ENCODE measurements around the gene ANKRD11.
"Not testable (repeated sequence)": the region's sequence is repeated elsewhere in the genome, so short reads cannot be mapped to it uniquely, and the experiment has no call there.

ANKRD11 gene

GRCh38 chr16:89450537-89450936 lies 39.8 kb downstream of the ANKRD11 start:
- no peak for DNase-seq (ENCODE audit: low read depth)

GRCh38 chr16:89449726-89450335 lies 40.5 kb downstream of the ANKRD11 start:
- peak; percentile 27 for DNase-seq (ENCODE audit: low read depth)

- no peak for DNase-seq (ENCODE audit: low read depth)
Observed at GRCh38 chr16:89448656-89449055, 41.7 kb downstream of the ANKRD11 start.

GRCh38 chr16:89446975-89447293 lies 43.4 kb downstream of the ANKRD11 start:
- DNase-seq (ENCODE audit: low read depth), result no peak

GRCh38 chr16:89446136-89446974 lies 44.0 kb downstream of the ANKRD11 start:
- DNase-seq (ENCODE audit: low read depth), result no peak

GRCh38 chr16:89445166-89445565 lies 45.2 kb downstream of the ANKRD11 start:
- no peak for DNase-seq (ENCODE audit: low read depth)

GRCh38 chr16:89444728-89445127 lies 45.6 kb downstream of the ANKRD11 start:
- no peak for DNase-seq (ENCODE audit: low read depth)

GRCh38 chr16:89444151-89444723 lies 46.1 kb downstream of the ANKRD11 start:
- no peak for DNase-seq (ENCODE audit: low read depth)

- DNase-seq (ENCODE audit: low read depth), result no peak
Observed at GRCh38 chr16:89443727-89444084, 46.7 kb downstream of the ANKRD11 start.

- peak; percentile 79 for DNase-seq (ENCODE audit: low read depth)
Observed at GRCh38 chr16:89442990-89443726, 47.2 kb downstream of the ANKRD11 start.

- DNase-seq (ENCODE audit: low read depth), result no peak
Observed at GRCh38 chr16:89442588-89442987, 47.8 kb downstream of the ANKRD11 start.

GRCh38 chr16:89439659-89440058 lies 50.7 kb downstream of the ANKRD11 start:
- no peak for DNase-seq (ENCODE audit: low read depth)

GRCh38 chr16:89437991-89438390 lies 52.4 kb downstream of the ANKRD11 start:
- no peak for DNase-seq (ENCODE audit: low read depth)

- no peak for DNase-seq (ENCODE audit: low read depth)
Observed at GRCh38 chr16:89437251-89437987, 52.9 kb downstream of the ANKRD11 start.

GRCh38 chr16:89436366-89436765 lies 54.0 kb downstream of the ANKRD11 start:
- DNase-seq (ENCODE audit: low read depth), result no peak

GRCh38 chr16:89435059-89435458 lies 55.3 kb downstream of the ANKRD11 start:
- DNase-seq (ENCODE audit: low read depth), result not testable (repeated sequence)

- DNase-seq (ENCODE audit: low read depth), result no peak
Observed at GRCh38 chr16:89434490-89434889, 55.9 kb downstream of the ANKRD11 start.

GRCh38 chr16:89433363-89433984 lies 56.9 kb downstream of the ANKRD11 start:
- DNase-seq (ENCODE audit: low read depth), result not testable (repeated sequence)

GRCh38 chr16:89431630-89432029 lies 58.7 kb downstream of the ANKRD11 start:
- no peak for DNase-seq (ENCODE audit: low read depth)

GRCh38 chr16:89431158-89431584 lies 59.2 kb downstream of the ANKRD11 start:
- DNase-seq (ENCODE audit: low read depth), result peak; percentile 85

- no peak for DNase-seq (ENCODE audit: low read depth)
Observed at GRCh38 chr16:89430436-89431157, 59.8 kb downstream of the ANKRD11 start.
